K562 treated with DMSO at 1 percent for 24 hours (cell line): ENCODE data around the gene ICAM2. TPM values are rescaled to one million over a fixed set of nuclear protein-coding genes. Genes with fewer than 3 reads are reported as not detected.

Experiments
- total RNA-seq: library from RNA; unstranded; fragments of 300-600 nt; gene quantifications from 2 replicates; pipeline ENCODE4 v1.2.3, GENCODE V29; 2022; ENCODE audit warnings: low read depth; ENCODE audit not compliant: insufficient read depth

Gene ICAM2
- 59.1 and 64.1 TPM in 2 replicates for total RNA-seq

GRCh38 chr17:64020056-64020766, at the start of gene ICAM2:
ICAM2 (minus strand) TSS chr17:64020633; CDS start chr17:64006691, 13,942 bp downstream.

GRCh38 chr17:63998050-63998720, 22.2 kb downstream of the ICAM2 start, which contains the start of gene PRR29:
PRR29 (plus strand) TSS chr17:63998351; CDS start chr17:63998365, 14 bp downstream.

DNA sequence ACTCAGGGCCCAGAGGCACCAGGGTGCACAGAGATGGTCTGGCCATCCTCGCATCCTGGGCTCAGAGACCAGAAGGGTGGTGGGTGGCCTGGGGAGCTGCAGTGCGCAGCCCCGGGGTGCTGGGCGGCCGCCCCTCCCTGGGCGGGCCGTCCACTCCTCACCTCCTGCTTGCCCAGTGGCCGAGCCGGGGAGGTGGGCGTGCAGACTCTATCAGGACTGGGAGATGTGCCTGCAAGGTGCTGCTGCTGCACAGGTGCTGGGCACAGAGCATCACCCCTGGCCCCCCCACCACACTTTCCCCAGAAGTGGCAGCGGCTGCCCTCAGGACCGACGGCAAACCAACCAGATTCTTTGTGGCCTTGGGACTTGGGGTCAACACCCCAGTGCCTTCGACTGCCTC, 47.6 kb downstream of the ICAM2 start, which contains the start of gene SCN4A:
Gene SCN4A (minus strand): TSS at position 123 of the 400 bp plus-strand sequence. CDS start 77 bp downstream, at position 46.

Other genes with a start within 250 kb of the ICAM2 start
- 57.2 and 62.5 TPM in 2 replicates for gene CCDC47, start 247.0 kb downstream of the ICAM2 start, total RNA-seq
- gene DDX42, start 246.5 kb downstream of the ICAM2 start, total RNA-seq, result 37.1 and 46.5 TPM in 2 replicates
- gene PSMC5, start 193.2 kb downstream of the ICAM2 start, total RNA-seq, result 172 and 182 TPM in 2 replicates
- gene FTSJ3, start 193.0 kb downstream of the ICAM2 start, total RNA-seq, result 26.5 and 33.7 TPM in 2 replicates
- gene SMARCD2, start 177.9 kb downstream of the ICAM2 start, total RNA-seq, result 87.9 and 96.8 TPM in 2 replicates
- gene CSH2, start 147.0 kb downstream of the ICAM2 start, total RNA-seq, result 0.38 and 1.4 TPM in 2 replicates
- gene GH2, start 138.7 kb downstream of the ICAM2 start, total RNA-seq, result not detected in 2 replicates
- not detected in 2 replicates for gene CSH1, start 124.1 kb downstream of the ICAM2 start, total RNA-seq
- not detected in 2 replicates for gene CSHL1, start 109.4 kb downstream of the ICAM2 start, total RNA-seq
- not detected in 2 replicates for gene GH1, start 101.8 kb downstream of the ICAM2 start, total RNA-seq
- 0.27 TPM in 1 of 2 replicates, not detected in the other for gene CD79B, start 88.3 kb downstream of the ICAM2 start, total RNA-seq
- gene SCN4A, start 47.7 kb downstream of the ICAM2 start, total RNA-seq, result 0.43 and 0.53 TPM in 2 replicates
- gene PRR29, start 22.3 kb downstream of the ICAM2 start, total RNA-seq, result 1.9 and 2.2 TPM in 2 replicates
- 17.5 and 17.8 TPM in 2 replicates for gene ERN1, start 109.5 kb upstream of the ICAM2 start, total RNA-seq
- gene TEX2, start 242.6 kb upstream of the ICAM2 start, total RNA-seq, result 11.1 and 12.3 TPM in 2 replicates